GM21737 (cell line): ENCODE measurements around the gene PIAS4.

ENCODE experiments used
- ATAC-seq: cut with Tn5 transposase; IDR thresholded peaks from one replicate; pipeline ENCODE4 v1.9.1; 2021; ENCODE audit warnings: mild to moderate bottlenecking, moderate library complexity; ENCODE audit not compliant: unreplicated experiment

The PIAS4 gene

DNA sequence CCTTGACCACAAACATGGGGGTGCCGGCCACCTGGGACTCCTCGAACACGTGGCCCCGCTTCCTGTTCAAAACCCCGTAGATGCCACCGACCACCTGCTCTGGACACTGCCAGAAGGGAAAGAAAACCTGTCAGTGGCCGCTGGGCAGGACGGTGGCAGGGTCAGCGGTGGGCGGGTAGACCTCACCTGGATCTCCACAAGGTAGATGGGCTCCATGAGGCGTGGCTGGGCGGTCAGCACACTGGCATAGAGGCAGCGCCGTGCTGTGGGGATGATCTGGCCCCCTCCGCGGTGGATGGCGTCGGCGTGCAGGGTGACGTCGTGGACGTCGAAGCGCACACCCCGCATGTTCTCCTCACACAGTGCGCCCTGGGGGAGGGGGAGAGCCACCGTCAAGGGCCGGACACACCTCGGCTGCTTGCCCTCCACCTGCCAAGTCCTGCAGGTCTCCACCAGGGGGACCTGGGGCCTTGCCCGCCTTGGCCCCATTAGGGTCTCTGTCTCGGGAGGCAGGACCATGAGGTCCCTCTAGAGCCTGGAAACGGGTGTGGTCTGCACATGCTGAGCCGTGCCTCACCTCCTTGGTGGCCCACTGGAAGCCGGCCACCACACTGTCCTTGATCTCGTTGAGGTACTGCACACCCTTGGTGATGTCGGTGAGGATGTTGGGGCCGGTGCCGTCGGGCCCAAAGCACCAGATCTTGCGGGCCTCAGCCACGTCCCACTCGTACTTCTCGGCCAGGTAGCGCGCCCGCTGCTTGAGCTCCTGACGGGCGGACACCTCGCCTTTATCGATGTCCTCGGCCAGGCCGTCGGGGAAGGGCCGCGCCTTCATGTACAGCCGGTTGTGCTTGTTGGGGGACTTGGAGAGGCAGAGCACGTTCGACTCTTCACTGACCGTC is 30.0 kb upstream of the PIAS4 start:
- ATAC-seq: no peak

- ATAC-seq: no peak
Measured at GRCh38 chr19:3978145-3978544, 29.4 kb upstream of the PIAS4 start.

- no peak for ATAC-seq
Measured at GRCh38 chr19:3979289-3979673, 28.3 kb upstream of the PIAS4 start.

- no peak for ATAC-seq
Measured at GRCh38 chr19:3979674-3980352, 27.7 kb upstream of the PIAS4 start.

DNA sequence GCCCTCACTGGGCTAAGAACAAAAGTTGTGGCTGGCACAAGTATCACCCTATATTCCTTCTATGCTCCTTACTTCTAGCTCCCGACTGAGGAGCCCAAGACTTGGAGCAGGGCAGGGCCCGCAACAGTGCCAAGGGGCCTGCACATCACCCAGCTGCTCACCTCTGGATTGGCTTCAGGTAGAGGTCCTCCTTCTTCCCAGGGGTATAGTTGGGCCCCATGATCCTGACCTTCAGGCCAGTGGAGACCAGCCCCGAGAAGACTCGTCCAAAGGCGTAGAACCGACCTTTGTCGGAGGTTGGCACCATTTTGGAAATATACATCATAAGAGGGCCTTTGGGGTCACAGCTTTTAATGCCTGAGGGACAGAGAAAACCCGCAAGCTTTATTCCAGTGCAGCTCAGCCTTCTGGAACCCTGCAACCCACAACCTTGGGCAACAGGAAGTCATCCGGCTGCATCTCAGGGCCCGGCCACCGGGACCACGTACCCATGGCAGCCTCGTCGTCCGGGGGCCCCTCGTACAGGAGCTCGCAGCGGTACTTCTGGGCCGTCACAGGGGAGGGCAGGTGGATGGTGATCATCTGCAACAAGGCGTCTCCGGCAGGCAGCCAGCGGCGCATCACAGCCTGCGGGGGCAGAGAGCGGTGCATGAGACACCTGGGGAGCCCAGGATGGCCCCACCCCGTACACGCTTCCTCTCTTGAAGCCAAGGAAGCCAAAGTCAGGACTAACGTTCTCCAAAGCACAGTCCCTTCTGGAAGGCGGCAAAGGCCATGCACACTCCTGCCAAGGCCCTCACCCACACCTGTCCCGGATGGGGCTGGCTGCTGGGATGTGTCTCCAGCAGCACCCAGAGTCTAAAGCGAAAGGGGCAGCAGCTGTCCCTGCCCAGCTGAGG is 26.9 kb upstream of the PIAS4 start:
- no peak for ATAC-seq

GRCh38 chr19:3981373-3981735 is 26.2 kb upstream of the PIAS4 start:
- ATAC-seq: no peak

- no peak for ATAC-seq
Measured at GRCh38 chr19:3981736-3982681, 25.5 kb upstream of the PIAS4 start.

DNA sequence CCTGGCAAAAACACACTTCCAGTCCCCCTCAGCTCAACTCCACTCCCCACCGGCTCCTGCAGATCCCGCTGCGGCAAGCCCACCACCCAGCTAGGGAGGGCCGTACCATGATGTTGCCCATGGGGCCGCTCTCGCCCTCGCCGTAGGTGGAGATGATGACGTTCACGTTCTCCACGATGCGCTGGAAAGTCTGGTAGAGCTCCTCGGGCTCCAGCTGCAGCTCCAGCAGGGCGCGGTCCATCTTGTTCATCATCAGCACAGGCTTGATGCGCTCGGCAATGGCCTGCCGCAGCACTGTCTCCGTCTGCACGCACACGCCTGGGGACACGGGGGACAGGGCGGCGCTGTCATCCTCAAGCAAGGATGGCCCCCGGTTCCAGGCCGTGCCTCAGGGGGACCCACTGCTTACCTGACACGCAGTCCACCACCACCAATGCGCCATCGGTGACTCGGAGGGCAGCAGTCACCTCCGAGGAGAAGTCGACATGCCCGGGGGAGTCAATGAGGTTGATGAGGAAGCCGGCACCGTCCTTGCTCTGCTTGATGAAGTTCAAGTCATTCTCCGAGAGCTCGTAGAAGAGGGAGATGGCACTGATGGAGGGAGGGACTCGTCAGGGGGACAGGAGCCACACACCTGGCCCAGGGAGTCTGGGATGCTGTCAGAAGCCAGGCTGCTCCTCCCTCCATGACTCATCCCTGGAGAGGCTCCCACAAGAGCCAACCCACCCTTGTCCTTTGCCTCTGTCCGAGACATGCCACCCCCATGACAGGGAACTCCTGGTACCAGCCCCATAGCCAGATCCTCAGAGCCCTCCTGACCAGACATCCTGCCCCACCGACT is 24.6 kb upstream of the PIAS4 start:
- no peak for ATAC-seq

- no peak for ATAC-seq
Measured at GRCh38 chr19:3983542-3983914, 24.0 kb upstream of the PIAS4 start.

GRCh38 chr19:3983936-3984583 is 23.5 kb upstream of the PIAS4 start:
- no peak for ATAC-seq

DNA sequence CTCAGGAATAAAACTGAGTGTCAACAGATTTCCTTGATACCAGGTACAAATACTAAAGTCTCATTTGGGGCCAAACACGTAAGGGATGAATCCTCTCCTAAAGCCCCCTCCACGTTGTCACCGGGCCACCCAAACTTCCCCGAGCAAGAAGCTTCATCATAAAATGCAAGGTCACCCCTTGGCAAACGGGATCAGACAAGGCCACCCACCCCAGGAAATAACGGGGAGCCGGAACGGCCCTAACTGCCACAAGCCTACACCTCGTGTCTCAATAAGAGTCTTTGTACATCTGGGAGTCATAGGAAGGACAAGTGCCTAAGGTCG is 23.0 kb upstream of the PIAS4 start:
- ATAC-seq: no peak

DNA sequence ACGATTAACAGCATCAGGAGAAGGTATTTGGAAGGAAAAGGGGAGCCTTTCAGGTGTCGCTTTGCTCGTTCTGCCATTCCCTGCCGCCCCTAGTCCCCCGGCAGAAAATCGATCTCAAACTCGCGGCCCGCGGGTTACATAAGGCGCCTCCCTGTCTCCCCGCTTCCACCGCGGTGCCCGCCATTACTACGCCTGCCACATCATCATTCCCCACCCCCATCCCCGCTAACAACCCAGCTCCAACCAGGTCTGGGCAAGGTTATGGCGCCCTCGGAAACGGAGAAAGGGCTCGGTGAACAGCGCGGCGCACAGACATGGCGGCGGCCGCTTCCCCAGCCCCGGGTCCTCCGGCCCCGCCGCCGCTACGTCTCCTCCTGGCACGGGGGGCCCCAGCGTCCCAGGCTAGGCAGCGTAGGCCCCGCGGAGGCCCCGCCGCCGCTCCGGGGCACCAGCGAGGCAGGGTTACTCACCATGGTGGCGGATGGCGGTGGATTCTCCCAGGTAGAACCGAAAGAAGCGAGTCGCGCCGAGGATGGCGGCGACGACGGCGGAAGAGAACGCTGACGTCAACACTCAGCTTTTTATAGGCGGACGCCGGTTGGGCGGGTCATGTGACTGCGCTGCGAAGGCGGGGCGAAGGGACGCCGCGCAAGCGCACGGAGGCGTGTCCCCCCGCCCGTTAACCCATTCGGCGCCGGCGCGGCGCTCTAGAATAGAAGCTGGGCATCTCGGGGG is 22.5 kb upstream of the PIAS4 start, which contains the start of gene EEF2:
Gene EEF2, minus strand, starts transcription at position 556 of the 735 bp plus-strand sequence. Its CDS starts 83 bp downstream, at position 473.
- peak; percentile 41 for ATAC-seq

DNA sequence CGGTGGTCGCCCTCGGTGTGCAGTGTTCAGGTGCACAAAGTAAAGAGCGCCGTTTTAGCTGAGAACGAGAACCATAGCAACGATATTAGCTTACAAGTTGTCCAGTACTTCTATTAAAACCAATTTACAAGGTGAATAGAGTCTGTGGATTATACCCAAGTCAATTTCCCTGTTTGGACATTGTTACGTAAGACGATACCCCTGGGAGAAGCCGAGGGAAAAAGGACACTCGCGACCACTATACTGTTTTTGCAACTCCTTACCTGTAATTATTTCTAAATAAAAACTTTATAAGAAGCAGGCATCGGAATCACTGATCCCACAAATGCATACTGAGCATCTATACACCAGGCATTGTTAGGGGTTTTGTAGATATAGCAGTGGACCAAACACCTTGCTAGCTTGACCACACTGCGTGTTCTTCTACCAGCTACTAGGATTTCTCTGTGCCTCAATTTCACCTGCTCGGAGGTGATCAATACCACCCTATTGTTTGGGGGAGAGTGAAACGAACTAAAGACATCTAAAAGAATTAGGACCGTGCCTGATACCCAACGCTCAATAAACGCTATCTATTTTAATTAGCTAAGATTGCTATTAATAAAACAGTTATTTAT is 21.8 kb upstream of the PIAS4 start:
- ATAC-seq: no peak

DNA sequence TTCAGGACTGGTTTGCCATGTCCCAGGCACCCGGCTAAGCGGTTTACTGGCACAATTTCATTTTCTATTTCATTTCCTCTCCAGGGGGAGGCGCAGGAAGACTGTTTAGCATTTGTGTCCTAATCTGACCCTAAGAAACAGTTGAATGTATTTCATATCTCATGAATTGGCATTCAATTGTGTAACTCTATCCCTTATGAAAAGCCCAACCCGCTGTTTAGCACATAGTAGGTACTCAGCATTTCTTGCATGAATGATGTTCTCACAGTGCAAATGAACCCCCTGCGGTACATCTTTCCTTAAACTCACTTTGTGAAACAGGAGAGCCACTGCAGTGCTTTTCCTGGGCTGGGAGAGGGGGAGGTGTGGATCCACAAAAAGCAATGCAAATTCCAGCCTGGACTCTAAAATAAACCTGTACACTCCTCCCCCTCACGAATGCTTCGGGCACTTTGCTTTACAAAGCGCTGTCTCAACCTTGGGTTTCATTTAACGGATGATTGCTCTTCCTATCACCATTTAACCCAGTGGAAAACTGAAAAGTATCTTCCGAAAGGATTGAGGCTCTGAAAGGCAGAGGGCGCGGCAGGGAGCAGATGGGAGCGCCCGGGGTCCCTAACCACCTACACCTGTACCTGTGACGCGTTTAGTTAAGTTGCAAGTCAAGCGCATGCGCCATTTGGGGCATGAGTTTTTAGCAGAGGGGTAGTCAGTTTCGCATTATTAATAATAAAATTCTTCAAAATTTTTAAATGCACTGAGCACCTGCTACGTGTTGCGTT is 21.1 kb upstream of the PIAS4 start:
- ATAC-seq: no peak

- no peak for ATAC-seq
Measured at GRCh38 chr19:3987619-3988371, 19.7 kb upstream of the PIAS4 start.

GRCh38 chr19:3990815-3991117 is 16.8 kb upstream of the PIAS4 start:
- ATAC-seq: no peak

- no peak for ATAC-seq
Measured at GRCh38 chr19:3995607-3996006, 11.9 kb upstream of the PIAS4 start.
